Pancreas (tissue), 10 donors: ENCODE measurements around the gene OTULIN. TPM values are rescaled to one million over a fixed set of nuclear protein-coding genes. Genes with fewer than 3 reads are reported as not detected.

Experiments used
- ATAC-seq, 4 donors: fragments of 200-7000 bp; cut with Tn5 transposase; one replicate each; pipeline versions ENCODE4 v1.8.0 to v1.9.1; 2020; ENCODE audit warnings: mild to moderate bottlenecking in 4 of 4, moderate library complexity in 4 of 4
- DNase-seq, 6 donors: peaks; one replicate each; pipeline ENCODE4 v3.0.0-alpha.2; 2020
- FAIRE-seq: peaks from 2 replicates; lab custom pipeline; 2012; peaks lifted over from hg19 to GRCh38; lab: Jason Lieb, UNC
- H3K27ac ChIP-seq, 4 donors: fragments of 200-600 bp; sonication (generic); 1 replicate in 3 of 4; 2 replicates in 1 of 4; pipeline versions ENCODE4 v1.5.0 to v1.8.0; 2020
- H3K27me3 ChIP-seq, 4 donors: fragments of 200-600 bp; one replicate each; pipeline ENCODE4 v1.8.0; 2021
- H3K36me3 ChIP-seq, 3 donors: fragments of 200-600 bp; sonication (generic) in 1 of 3; one replicate each; pipeline versions ENCODE4 v1.5.0 to v1.8.0; 2020 to 2021
- H3K4me1 ChIP-seq, 3 donors: fragments of 200-600 bp; one replicate each; pipeline ENCODE4 v1.8.0; 2021
- H3K4me3 ChIP-seq, 4 donors: fragments of 200-600 bp; sonication (generic) in 2 of 4; one replicate each; pipeline versions ENCODE4 v1.5.0 to v1.8.0; 2020 to 2021
- H3K9me3 ChIP-seq, 4 donors: fragments of 200-600 bp; one replicate each; pipeline ENCODE4 v1.8.0; 2021
- CTCF ChIP-seq, 4 donors: fragments of 200-600 bp; sonication (generic) in 3 of 4; IDR thresholded peaks; one replicate each; pipeline versions ENCODE4 v1.5.0 to v1.8.0; 2021; ENCODE audit warnings: antibody characterized with exemption in 4 of 4
- WGBS, 2 donors: extraction: QIAGEN DNeasy Blood & Tissue Kit; methylation state at CpG; one replicate each; pipeline ENCODE4 v1.1.7; 2013; 5-methylcytosine and 5-hydroxymethylcytosine counted together
- intact Hi-C, 3 donors: fragments of 100-400 bp; cut with DNase I; formaldehyde crosslinking; loops; one replicate each; pipeline versions ENCODE4 v1.11.1 to v1.14.2; 2022
- polyA plus RNA-seq, 2 donors: library from polyadenylated mRNA; stranded (reverse); fragments of 200-250 nt; gene quantifications; one replicate each; pipeline ENCODE4 v1.2.3, GENCODE V29; 2013
- total RNA-seq, 6 donors: library from RNA; stranded (reverse); fragmentation: NEBNext Ultra II Directional in 4 of 6; extraction: Animal tissue kit (Norgen Biotek cat#: 25700) in 4 of 6; gene quantifications; one replicate each; pipeline versions ENCODE4 v1.2.1 to v1.2.4, GENCODE V29; 2021 to 2023
- donor health status: healthy with polysubstance abuse.
- donor health status: DM: no; HTN: no; CAD: no; lungs with moderate emphysema.
- donor health status: DM: no; HTN: no; CAD: no.
- donor health status: control.
- donor health status: control.
- donor health status: Bipolar disorder and iron deficiency.
- donor health status: DM: yes; HTN: yes; CAD: no.
- donor health status: DM: no; HTN: no; CAD: no.
- donor health status: DM: no; HTN: no; CAD: no.
- donor health status: DM: yes; HTN: yes; CAD: no.

OTULIN gene
- total and polyA plus RNA-seq, 8 donors: 4.7 to 21.6 (median 11.5) TPM

DNA sequence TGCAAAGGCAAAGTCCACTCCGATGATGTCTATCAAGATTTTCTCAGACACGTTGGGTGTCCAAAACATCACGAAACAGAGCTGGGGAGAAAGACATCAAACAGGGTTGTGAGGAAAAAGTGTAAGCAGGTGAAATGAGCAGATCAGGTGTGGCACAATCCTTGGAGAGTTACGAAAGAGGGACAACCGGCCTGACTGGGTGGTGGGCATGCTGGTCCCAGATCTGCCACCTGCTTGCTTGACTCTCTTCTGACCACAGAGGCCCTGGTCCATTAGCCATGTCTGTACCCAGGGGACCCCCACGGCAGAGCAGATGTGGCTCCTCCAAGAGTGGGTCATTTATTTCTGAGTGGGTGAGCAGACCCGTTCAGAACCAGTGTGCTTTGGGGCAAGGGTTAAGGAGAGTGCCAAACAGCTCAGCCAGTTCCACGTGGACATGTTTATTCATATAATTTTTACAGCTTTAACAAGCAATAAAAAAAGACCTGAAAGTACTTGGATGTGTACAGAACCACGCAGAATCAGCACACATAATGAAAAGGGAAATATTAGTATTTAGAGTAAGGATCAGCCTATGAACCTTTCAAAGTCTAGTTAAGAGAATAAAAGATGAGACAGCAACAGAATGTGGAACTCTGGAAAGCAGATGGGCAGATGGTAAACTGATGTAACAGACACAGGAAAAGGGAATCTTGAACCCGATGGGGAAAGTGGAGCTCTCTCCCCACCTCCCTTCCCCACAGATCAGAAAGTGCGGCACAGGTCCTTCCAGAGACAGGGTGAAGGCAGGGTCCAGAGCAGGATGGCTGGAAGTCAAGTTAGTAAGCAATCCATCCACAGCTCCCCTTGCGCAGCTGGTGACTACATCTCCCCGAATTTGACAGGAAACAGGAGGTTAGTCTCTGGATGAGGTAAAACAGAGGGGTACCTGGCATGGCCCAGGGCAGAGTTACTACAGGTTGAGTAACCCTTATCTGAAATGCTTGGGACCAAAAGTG lies 52.5 kb downstream of the OTULIN start:
- DNase-seq (no peak), ATAC-seq (no peak), FAIRE-seq (no peak)
- peaks cover 3 to 21% (median 7%) of the 10 kb centered on the region in 3 donors for H3K36me3 ChIP-seq
- WGBS, 2 donors: 84 to 88% methylated on average over 13 of the region's 13 CpGs
- intact Hi-C loops: no loop called here
- no peaks in the 10 kb centered on the region for H3K27me3 ChIP-seq
- no peaks in the 10 kb centered on the region for H3K4me1 ChIP-seq
- no peaks in the 10 kb centered on the region for H3K9me3 ChIP-seq
- no peak overlapping the region for H3K4me3 ChIP-seq
- no peak overlapping the region for H3K27ac ChIP-seq
- no peak for TF ChIP-seq CTCF (IDR thresholded peaks at IDR 0.05)

DNA sequence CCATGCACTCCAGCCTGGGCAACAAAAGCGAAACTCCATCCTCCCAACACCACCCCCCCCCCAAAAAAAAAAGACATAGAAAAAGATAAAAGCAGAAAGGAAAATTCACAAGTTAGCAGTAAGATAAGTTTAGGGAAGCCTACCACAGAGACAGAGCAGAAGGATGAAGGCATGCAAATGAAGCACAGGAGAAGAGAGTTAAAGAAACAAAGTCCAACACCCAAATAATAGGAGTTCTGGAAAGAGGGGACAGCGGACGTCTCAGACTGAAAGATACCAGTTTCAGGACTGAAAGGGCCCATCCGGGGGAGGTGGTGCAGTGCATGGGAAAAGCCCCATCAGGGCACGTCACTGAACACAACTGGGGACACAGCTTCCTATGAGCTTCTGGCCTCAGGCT lies 54.3 kb downstream of the OTULIN start:
- WGBS, 2 donors: 89 to 91% methylated on average over 5 of the region's 5 CpGs
- Histone ChIP-seq H3K4me1 (no peaks in the 10 kb centered on the region), H3K36me3 (peaks cover 0 to 14% (median 0%) of the 10 kb centered on the region in 3 donors), H3K27ac (no peak overlapping the region), H3K4me3 (no peak overlapping the region), H3K27me3 (no peaks in the 10 kb centered on the region), H3K9me3 (no peaks in the 10 kb centered on the region)
- intact Hi-C loops: no loop called here
- ATAC-seq (no peak), DNase-seq (no peak), FAIRE-seq (no peak)
- no peak for TF ChIP-seq CTCF (IDR thresholded peaks at IDR 0.05)

GRCh38 chr5:14720236-14720923 lies 55.9 kb downstream of the OTULIN start:
- FAIRE-seq: no peak
- Histone ChIP-seq H3K27me3 (no peaks in the 10 kb centered on the region), H3K4me3 (no peak overlapping the region), H3K4me1 (no peaks in the 10 kb centered on the region), H3K27ac (no peak overlapping the region), H3K9me3 (no peaks in the 10 kb centered on the region), H3K36me3 (peaks cover 0 to 6% (median 0%) of the 10 kb centered on the region in 3 donors)
- intact Hi-C loops: no loop called here
- no peak for TF ChIP-seq CTCF (IDR thresholded peaks at IDR 0.05)
- no peak for DNase-seq
- WGBS, 2 donors: 93 to 94% methylated on average over 3 of the region's 3 CpGs
- ATAC-seq: peak in 1 of 4 donors; percentile 24

DNA sequence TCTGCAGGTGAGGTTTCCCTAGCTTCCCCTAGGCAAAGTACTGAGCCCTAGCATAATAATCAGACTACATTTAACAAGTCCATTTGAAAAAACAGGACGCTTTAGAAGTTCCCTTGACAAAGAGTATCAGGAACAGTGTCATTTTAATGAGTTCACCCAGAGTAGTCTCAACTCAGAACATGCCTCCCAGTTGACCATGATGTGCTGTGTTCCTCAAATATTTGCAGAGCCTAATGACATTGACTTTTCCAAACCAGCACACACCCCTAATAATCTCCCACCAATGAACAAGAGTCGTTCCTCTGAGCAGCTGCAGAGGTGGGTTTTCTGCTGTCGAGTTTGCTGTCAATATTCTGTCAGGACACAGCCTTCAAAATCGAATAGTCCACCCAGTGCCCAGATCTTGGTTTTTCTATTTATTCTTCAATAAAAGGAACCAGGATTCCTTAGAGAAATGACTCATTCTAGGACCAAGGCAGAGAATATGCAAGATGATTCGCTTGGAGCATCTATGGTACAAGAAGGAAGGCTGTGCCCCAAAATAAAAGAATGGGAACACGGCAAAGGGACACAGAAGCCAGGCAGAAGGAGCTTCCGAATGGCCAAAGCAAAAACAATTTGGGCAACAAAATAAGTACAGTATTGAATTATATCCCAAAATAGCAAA lies 57.6 kb downstream of the OTULIN start:
- ATAC-seq (peak in 3 of 4 donors; percentile 32 to 68 (median 67)), FAIRE-seq (no peak), DNase-seq (no peak)
- Histone ChIP-seq H3K36me3 (no peaks in the 10 kb centered on the region), H3K27ac (no peak overlapping the region), H3K4me1 (no peaks in the 10 kb centered on the region), H3K9me3 (no peaks in the 10 kb centered on the region), H3K27me3 (no peaks in the 10 kb centered on the region), H3K4me3 (no peak overlapping the region)
- WGBS, 2 donors: 57 to 58% methylated on average over 7 of the region's 7 CpGs
- TF ChIP-seq CTCF (IDR thresholded peaks at IDR 0.05): no peak
- intact Hi-C loops: no loop called here
